ENCODE measurements around the gene TNFSF15. TPM values are rescaled to one million over a fixed set of nuclear protein-coding genes. Genes with fewer than 3 reads are reported as not detected.

The TNFSF15 gene
- total RNA-seq, result 0.03 and 13.4 TPM in 2 replicates

GRCh38 chr9:114805670-114806525 lies at the start of gene TNFSF15:
TSS of gene TNFSF15 (minus strand) at chr9:114806039. CDS start at chr9:114806012, 27 bp downstream.

Other genes starting within 250 kb of the TNFSF15 start
- gene ATP6V1G1, start 218.3 kb downstream of the TNFSF15 start, total RNA-seq, result 71.1 and 83.3 TPM in 2 replicates
- gene TMEM268, start 194.7 kb downstream of the TNFSF15 start, total RNA-seq, result 7.0 and 8.6 TPM in 2 replicates
- not detected in 2 replicates for gene TEX53, start 148.2 kb downstream of the TNFSF15 start, total RNA-seq
- not detected in 2 replicates for gene TEX48, start 123.8 kb downstream of the TNFSF15 start, total RNA-seq
- gene TNFSF8, start 124.6 kb upstream of the TNFSF15 start, total RNA-seq, result not detected in 2 replicates

Measured in smooth muscle cell of the pulmonary artery (primary cell).